Left lobe of liver (tissue), 2 donors: ENCODE results near the gene CLCN3. TPM values are rescaled to one million over a fixed set of nuclear protein-coding genes. Genes with fewer than 3 reads are reported as not detected.
"Not testable (repeated sequence)": the region's sequence is repeated elsewhere in the genome, so short reads cannot be mapped to it uniquely, and the experiment has no call there.

Experiments used
- ATAC-seq: fragments of 200-7000 bp; cut with Tn5 transposase; one replicate; pipeline ENCODE4 v1.9.1; 2020; ENCODE audit warnings: mild to moderate bottlenecking, moderate library complexity
- DNase-seq: peaks from one replicate; pipeline ENCODE4 v3.0.0-alpha.2; 2020; ENCODE audit warnings: low spot score
- total RNA-seq: library from RNA; stranded (reverse); gene quantifications from one replicate; pipeline ENCODE4 v1.2.1, GENCODE V29; 2021
- donor health status: DM: no; HTN: no; CAD: no; lungs with moderate emphysema.
- donor health status: DM: no; HTN: yes; CAD: no.

CLCN3 gene
- total RNA-seq, 1 donor from 2014 or later: 21.7 TPM

GRCh38 chr4:169765835-169766234 lies 145.5 kb downstream of the CLCN3 start:
- no peak for ATAC-seq

GRCh38 chr4:169766741-169767140 lies 146.4 kb downstream of the CLCN3 start:
- ATAC-seq (no peak), DNase-seq (no peak)

More at GRCh38 chr4:169765835-169766234, 145.5 kb downstream of the CLCN3 start:
- no peak for DNase-seq

- ATAC-seq: no peak
- DNase-seq: no peak
Measured at GRCh38 chr4:169768385-169768784, 148.0 kb downstream of the CLCN3 start.

- DNase-seq (no peak), ATAC-seq (no peak)
Measured at GRCh38 chr4:169770416-169770815, 150.0 kb downstream of the CLCN3 start.

GRCh38 chr4:169771556-169772080 lies 151.2 kb downstream of the CLCN3 start:
- not testable (repeated sequence) for DNase-seq, ATAC-seq

Other genes with a start within 250 kb of the CLCN3 start
- 5.1 TPM for gene NEK1, start 8.0 kb upstream of the CLCN3 start, total RNA-seq
- gene HPF1, start 137.4 kb downstream of the CLCN3 start, total RNA-seq: 6.4 TPM